A549 (cell line): Measurements from ENCODE around the gene ARPC5L. TPM values are rescaled to one million over a fixed set of nuclear protein-coding genes. Genes with fewer than 3 reads are reported as not detected.

Experiments used
- ATAC-seq, 2 experiments: fragments of 200-7000 bp in 1 of 2; fragments of >200 bp in 1 of 2; cut with Nextera tagmentation in 1 of 2; cut with Tn5 transposase in 1 of 2; 3 replicates each; pipeline versions ENCODE4 v1.8.0 to v1.9.1; 2018 to 2020; ENCODE audit warnings: mild to moderate bottlenecking in 1 of 2, moderate library complexity in 1 of 2
- CTCF ChIA-PET: fragments of 300-600 bp; sonication (Branson Sonifier 250); formaldehyde crosslinking; extraction: SDS; loops from one replicate; lab custom pipeline; 2021; ENCODE audit warnings: antibody characterized with exemption, inconsistent platforms; lab: Yijun Ruan, JAX
- POLR2A ChIA-PET: fragments of 350-600 bp; formaldehyde crosslinking; extraction: SDS; loops from one replicate; lab custom pipeline; 2021; ENCODE audit warnings: antibody characterized with exemption, inconsistent platforms; lab: Yijun Ruan, JAX
- DNase-seq, 2 experiments: peaks; one replicate each; pipeline versions ENCODE4 v3.0.0 to v3.0.0-alpha.2; 2011 to 2016; ENCODE audit warnings: low read depth in 1 of 2, low spot score in 1 of 2
- FAIRE-seq: peaks from 2 replicates; lab custom pipeline; 2011; peaks lifted over from hg19 to GRCh38; lab: Jason Lieb, UNC
- H3K27ac ChIP-seq, 2 experiments: fragments of >200 bp; sonication (Bioruptor Twin); formaldehyde crosslinking; 3 replicates each; pipeline ENCODE4 v1.5.1; 2016 to 2017
- H3K4me1 ChIP-seq: fragments of >200 bp; sonication (Bioruptor Twin); formaldehyde crosslinking; 3 replicates; pipeline ENCODE4 v1.6.1; 2016
- H3K4me2 ChIP-seq: fragments of >200 bp; sonication (Bioruptor Twin); formaldehyde crosslinking; 3 replicates; pipeline ENCODE4 v1.6.1; 2016
- H3K4me3 ChIP-seq: fragments of >200 bp; sonication (Bioruptor Twin); formaldehyde crosslinking; 3 replicates; pipeline ENCODE4 v1.5.1; 2016
- H3K9me3 ChIP-seq: fragments of >200 bp; sonication (Bioruptor Twin); formaldehyde crosslinking; 3 replicates; pipeline ENCODE4 v1.6.1; 2016
- BHLHE40 ChIP-seq: IDR thresholded peaks from 2 replicates; pipeline ENCODE4 v1.6.1; 2012; ENCODE audit warnings: low read depth, low read length, inconsistent platforms
- CBX2 ChIP-seq: fragments of 200-600 bp; sonication (generic); IDR thresholded peaks from 2 replicates; pipeline ENCODE4 v1.6.1; 2016; ENCODE audit warnings: low read depth, mild to moderate bottlenecking, borderline replicate concordance
- CEBPB ChIP-seq, 2 experiments: fragments of >200 bp in 1 of 2; sonication (Bioruptor Twin) in 1 of 2; formaldehyde crosslinking in 1 of 2; IDR thresholded peaks; 2 replicates each; pipeline ENCODE4 v1.6.1; 2012 to 2016
- CHD4 ChIP-seq: fragments of 200-600 bp; sonication (generic); IDR thresholded peaks from 2 replicates; pipeline ENCODE4 v1.6.1; 2016; ENCODE audit warnings: antibody characterized with exemption, mild to moderate bottlenecking, borderline replicate concordance
- CTCF ChIP-seq: fragments of >200 bp; sonication (Bioruptor Twin); formaldehyde crosslinking; IDR thresholded peaks from 3 replicates; pipeline ENCODE4 v1.5.1; 2016
- ELK1 ChIP-seq: fragments of 150-350 bp; IDR thresholded peaks from 2 replicates; pipeline ENCODE4 v1.6.1; 2014; ENCODE audit warnings: low read depth, mild to moderate bottlenecking, low read length
- FOXS1 ChIP-seq: fragments of 250-450 bp; sonication (Bioruptor Pico); IDR thresholded peaks from 2 replicates; pipeline ENCODE4 v1.5.0; 2020; ENCODE audit warnings: mild to moderate bottlenecking, moderate library complexity
- GATA3 ChIP-seq: IDR thresholded peaks from 2 replicates; pipeline ENCODE4 v1.6.1; 2012; ENCODE audit warnings: borderline replicate concordance
- HMGXB4 ChIP-seq: fragments of 250-450 bp; sonication (Bioruptor Pico); IDR thresholded peaks from 2 replicates; pipeline ENCODE4 v1.5.0; 2021; ENCODE audit warnings: mild to moderate bottlenecking, moderate library complexity, borderline replicate concordance
- HOXA7 ChIP-seq: fragments of 250-450 bp; sonication (Bioruptor Pico); IDR thresholded peaks from 2 replicates; pipeline ENCODE4 v1.5.0; 2020; ENCODE audit warnings: mild to moderate bottlenecking, moderate library complexity
- MAZ ChIP-seq: fragments of 150-350 bp; IDR thresholded peaks from 2 replicates; pipeline ENCODE4 v1.6.1; 2014; ENCODE audit warnings: antibody characterized with exemption, low read depth, low read length, borderline replicate concordance
- PBX3 ChIP-seq: IDR thresholded peaks from 2 replicates; pipeline ENCODE4 v1.6.1; 2012
- PHF8 ChIP-seq: fragments of 200-600 bp; sonication (generic); IDR thresholded peaks from 2 replicates; pipeline ENCODE4 v1.6.1; 2016; ENCODE audit warnings: low read depth, mild to moderate bottlenecking, antibody characterized with exemption, moderate library complexity, borderline replicate concordance
- POLR2AphosphoS2 ChIP-seq: conservative IDR thresholded peaks from 2 replicates; pipeline ENCODE4 v1.6.1; 2012; ENCODE audit warnings: low read length, improper control_type of control experiment, inconsistent platforms
- RAD21 ChIP-seq, 2 experiments: fragments of >200 bp in 1 of 2; sonication (Bioruptor Twin) in 1 of 2; formaldehyde crosslinking in 1 of 2; IDR thresholded peaks in 1 of 2; conservative IDR thresholded peaks in 1 of 2; 2 replicates in 1 of 2; 3 replicates in 1 of 2; pipeline ENCODE4 v1.6.1; 2012 to 2018; ENCODE audit warnings: inconsistent platforms in 1 of 2
- RARB ChIP-seq: fragments of 250-450 bp; sonication (Bioruptor Pico); IDR thresholded peaks from 2 replicates; pipeline ENCODE4 v1.8.0; 2021; ENCODE audit warnings: mild to moderate bottlenecking, moderate library complexity
- RNF2 ChIP-seq: fragments of 200-600 bp; sonication (generic); IDR thresholded peaks from 2 replicates; pipeline ENCODE4 v1.6.1; 2016; ENCODE audit warnings: low read depth, mild to moderate bottlenecking, antibody characterized with exemption, moderate library complexity, borderline replicate concordance
- SREBF2 ChIP-seq: fragments of 450-650 bp; IDR thresholded peaks from 2 replicates; pipeline ENCODE4 v1.6.1; 2014; ENCODE audit warnings: mild to moderate bottlenecking, moderate library complexity
- TP53 ChIP-seq: fragments of 250-450 bp; sonication (Bioruptor Pico); IDR thresholded peaks from 2 replicates; pipeline ENCODE4 v1.5.0; 2021; ENCODE audit warnings: mild to moderate bottlenecking, moderate library complexity
- WGBS: methylation state at CpG from one replicate; pipeline ENCODE4 v1.1.6; 2017; ENCODE audit errors: missing lambda C conversion rate; 5-methylcytosine and 5-hydroxymethylcytosine counted together
- polyA plus RNA-seq, 4 experiments: library from polyadenylated mRNA; depleted of rRNA in 3 of 4; stranded (reverse); fragments of >200 nt; fragmentation: RNase III in 1 of 4; extraction: RNeasy Plus Mini Kit Qiagen cat#74134 plus additional on column Dnase treatment in 1 of 4; gene quantifications; 2 replicates in 3 of 4; 3 replicates in 1 of 4; pipeline ENCODE4 v1.2.3, GENCODE V29; 2011 to 2017

ARPC5L gene
- polyA plus RNA-seq, 2 of the 4 experiments (the other 2 are of a cell fraction): 59.4 to 62.8 TPM

- TF ChIP-seq HMGXB4 (CRISPR knock-in tag): no peak
- 0 out of 2 replicates have a peak, but pooled peaks have one; percentile 6 for TF ChIP-seq POLR2AphosphoS2
- TF ChIP-seq RAD21 (conservative IDR thresholded peaks at IDR 0.05 in 1 of 2, IDR thresholded peaks at IDR 0.05 in 1 of 2): peak; percentile 33 to 43; a peak in 3 of 5 replicates
- no peak for TF ChIP-seq BHLHE40
- peak; percentile 40 for TF ChIP-seq CTCF
- no peak for TF ChIP-seq TP53
- peak; percentile 8; the same call in 1 of the 2 replicates for TF ChIP-seq GATA3
- no peak for TF ChIP-seq RNF2
- no peak for TF ChIP-seq CHD4
- TF ChIP-seq HOXA7 (CRISPR knock-in tag): no peak
- TF ChIP-seq PBX3: peak; percentile 73
- TF ChIP-seq ELK1: no peak
- TF ChIP-seq SREBF2: no peak
Observed at GRCh38 chr9:124855944-124856765, 5.8 kb upstream of the ARPC5L start (continued).

GRCh38 chr9:124857533-124858162, 4.3 kb upstream of the ARPC5L start:
- CTCF ChIA-PET: interaction anchor here (1.2 to 43.0 kb wide), 6 partner anchors 11 to 518 kb away, joined by 4 to 2512 read pairs (median 7); partner anchors contain the start of genes NR6A1 and OLFML2A
- no peak for ATAC-seq
- Histone ChIP-seq H3K4me3 (no peak overlapping the region), H3K4me1 (peaks cover 36% of the 10 kb centered on the region), H3K27ac (no peak overlapping the region), H3K9me3 (no peaks in the 10 kb centered on the region), H3K4me2 (no peak overlapping the region)
- POLR2A ChIA-PET: interaction anchor here (0.8 to 5.5 kb wide), 2 partner anchors 86 to 87 kb away, joined by 3 to 52 read pairs; partner anchors contain the start of gene NR6A1
- TF ChIP-seq RARB (no peak), RAD21 (conservative IDR thresholded peaks at IDR 0.05 in 1 of 2, IDR thresholded peaks at IDR 0.05 in 1 of 2) (no peak), HMGXB4 (CRISPR knock-in tag) (no peak), CEBPB (IDR thresholded peaks at IDR 0.05) (no peak), PHF8 (no peak), RNF2 (no peak), ELK1 (no peak), MAZ (no peak), FOXS1 (CRISPR knock-in tag) (no peak), CHD4 (no peak), SREBF2 (no peak), CBX2 (no peak)
- DNase-seq: no peak
- no peak for FAIRE-seq
- 89% methylated on average over 24 of the region's 24 CpGs for WGBS
